Measurements from ENCODE around the gene CHRNA4. TPM values are rescaled to one million over a fixed set of nuclear protein-coding genes. Genes with fewer than 3 reads are reported as not detected.

Gene CHRNA4
- total and polyA plus RNA-seq, 4 donors = not detected

- WGBS, 2 donors = 66 to 72% methylated on average over 19 of the region's 19 CpGs
Measured at GRCh38 chr20:63333241-63333836, 27.8 kb downstream of the CHRNA4 start.

GRCh38 chr20:63332488-63333240 lies 28.5 kb downstream of the CHRNA4 start:
- H3K9me3 ChIP-seq (ENCODE audit: control insufficient read depth, low read length) = peaks cover 7% of the 10 kb centered on the region
- no peak overlapping the region for H3K4me3 ChIP-seq (ENCODE audit: low read length in 2 of 2)
- no peaks in the 10 kb centered on the region for H3K36me3 ChIP-seq (ENCODE audit: control insufficient read depth in 1 of 2, insufficient read depth in 2 of 2, low read length in 1 of 2)
- DNase-seq = no peak
- intact Hi-C loops (cut with DNase I) = no loop called here
- no peak for ATAC-seq (ENCODE audit: low FRiP score)
- peaks cover 0 to 3% of the 10 kb centered on the region in 2 donors for H3K27me3 ChIP-seq (ENCODE audit: control insufficient read depth in 1 of 2, insufficient read depth in 2 of 2, low read length in 1 of 2)
- no peak overlapping the region for H3K27ac ChIP-seq (ENCODE audit: low read depth in 1 of 2, low read length in 2 of 2)
- WGBS, 2 donors = 71 to 79% methylated on average over 22 of the region's 22 CpGs
- H3K4me1 ChIP-seq (ENCODE audit: control insufficient read depth in 1 of 2, insufficient read depth in 2 of 2, low read length in 2 of 2) = no peaks in the 10 kb centered on the region

More at GRCh38 chr20:63333241-63333836, 27.8 kb downstream of the CHRNA4 start:
- Histone ChIP-seq H3K36me3 (ENCODE audit: control insufficient read depth in 1 of 2, insufficient read depth in 2 of 2, low read length in 1 of 2) (no peaks in the 10 kb centered on the region), H3K4me1 (ENCODE audit: control insufficient read depth in 1 of 2, insufficient read depth in 2 of 2, low read length in 2 of 2) (no peaks in the 10 kb centered on the region), H3K9me3 (ENCODE audit: control insufficient read depth, low read length) (peaks cover 7% of the 10 kb centered on the region), H3K4me3 (ENCODE audit: low read length in 2 of 2) (no peak overlapping the region), H3K27me3 (ENCODE audit: control insufficient read depth in 1 of 2, insufficient read depth in 2 of 2, low read length in 1 of 2) (peaks cover 0 to 3% of the 10 kb centered on the region in 2 donors), H3K27ac (ENCODE audit: low read depth in 1 of 2, low read length in 2 of 2) (no peak overlapping the region)
- intact Hi-C loops (cut with DNase I) = no loop called here
- ATAC-seq (ENCODE audit: low FRiP score) = no peak
- no peak for DNase-seq

GRCh38 chr20:63331741-63332400 lies 29.3 kb downstream of the CHRNA4 start:
- 92 to 93% methylated on average over 8 of the region's 8 CpGs for WGBS, 2 donors
- Histone ChIP-seq H3K4me3 (ENCODE audit: low read length in 2 of 2) (no peak overlapping the region), H3K27ac (ENCODE audit: low read depth in 1 of 2, low read length in 2 of 2) (no peak overlapping the region), H3K4me1 (ENCODE audit: control insufficient read depth in 1 of 2, insufficient read depth in 2 of 2, low read length in 2 of 2) (no peaks in the 10 kb centered on the region), H3K9me3 (ENCODE audit: control insufficient read depth, low read length) (peaks cover 7% of the 10 kb centered on the region), H3K36me3 (ENCODE audit: control insufficient read depth in 1 of 2, insufficient read depth in 2 of 2, low read length in 1 of 2) (no peaks in the 10 kb centered on the region), H3K27me3 (ENCODE audit: control insufficient read depth in 1 of 2, insufficient read depth in 2 of 2, low read length in 1 of 2) (peaks cover 0 to 3% of the 10 kb centered on the region in 2 donors)
- DNase-seq (no peak), ATAC-seq (ENCODE audit: low FRiP score) (no peak)
- intact Hi-C loops (cut with DNase I) = no loop called here

GRCh38 chr20:63330940-63331339 lies 30.2 kb downstream of the CHRNA4 start:
- intact Hi-C loops (cut with DNase I) = no loop called here
- Histone ChIP-seq H3K9me3 (ENCODE audit: control insufficient read depth, low read length) (peaks cover 7% of the 10 kb centered on the region), H3K36me3 (ENCODE audit: control insufficient read depth in 1 of 2, insufficient read depth in 2 of 2, low read length in 1 of 2) (no peaks in the 10 kb centered on the region), H3K27ac (ENCODE audit: low read depth in 1 of 2, low read length in 2 of 2) (no peak overlapping the region), H3K4me3 (ENCODE audit: low read length in 2 of 2) (no peak overlapping the region), H3K27me3 (ENCODE audit: control insufficient read depth in 1 of 2, insufficient read depth in 2 of 2, low read length in 1 of 2) (peaks cover 0 to 3% of the 10 kb centered on the region in 2 donors), H3K4me1 (ENCODE audit: control insufficient read depth in 1 of 2, insufficient read depth in 2 of 2, low read length in 2 of 2) (no peaks in the 10 kb centered on the region)
- DNase-seq (no peak), ATAC-seq (ENCODE audit: low FRiP score) (no peak)
- 57 to 58% methylated on average over 12 to 13 of the region's 13 CpGs for WGBS, 2 donors

GRCh38 chr20:63330084-63330760 lies 30.9 kb downstream of the CHRNA4 start:
- H3K36me3 ChIP-seq (ENCODE audit: control insufficient read depth in 1 of 2, insufficient read depth in 2 of 2, low read length in 1 of 2) = no peaks in the 10 kb centered on the region
- H3K27ac ChIP-seq (ENCODE audit: low read depth in 1 of 2, low read length in 2 of 2) = no peak overlapping the region
- H3K27me3 ChIP-seq (ENCODE audit: control insufficient read depth in 1 of 2, insufficient read depth in 2 of 2, low read length in 1 of 2) = peaks cover 0 to 3% of the 10 kb centered on the region in 2 donors
- no peak overlapping the region for H3K4me3 ChIP-seq (ENCODE audit: low read length in 2 of 2)
- no peak for ATAC-seq (ENCODE audit: low FRiP score)
- WGBS, 2 donors = 81% methylated on average over 19 to 20 of the region's 20 CpGs
- no peaks in the 10 kb centered on the region for H3K4me1 ChIP-seq (ENCODE audit: control insufficient read depth in 1 of 2, insufficient read depth in 2 of 2, low read length in 2 of 2)
- DNase-seq = no peak
- H3K9me3 ChIP-seq (ENCODE audit: control insufficient read depth, low read length) = peaks cover 7% of the 10 kb centered on the region
- intact Hi-C loops (cut with DNase I) = no loop called here

GRCh38 chr20:63329331-63330083 lies 31.6 kb downstream of the CHRNA4 start:
- no peaks in the 10 kb centered on the region for H3K27me3 ChIP-seq (ENCODE audit: control insufficient read depth in 1 of 2, insufficient read depth in 2 of 2, low read length in 1 of 2)

GRCh38 chr20:63328718-63329275 lies 32.4 kb downstream of the CHRNA4 start:
- H3K4me3 ChIP-seq (ENCODE audit: low read length in 2 of 2) = no peak overlapping the region
- DNase-seq (no peak), ATAC-seq (ENCODE audit: low FRiP score) (no peak)
- WGBS, 2 donors = 44 to 51% methylated on average over 21 of the region's 21 CpGs
- no peaks in the 10 kb centered on the region for H3K27me3 ChIP-seq (ENCODE audit: control insufficient read depth in 1 of 2, insufficient read depth in 2 of 2, low read length in 1 of 2)
- H3K4me1 ChIP-seq (ENCODE audit: control insufficient read depth in 1 of 2, insufficient read depth in 2 of 2, low read length in 2 of 2) = no peaks in the 10 kb centered on the region
- no peaks in the 10 kb centered on the region for H3K36me3 ChIP-seq (ENCODE audit: control insufficient read depth in 1 of 2, insufficient read depth in 2 of 2, low read length in 1 of 2)
- no peak overlapping the region for H3K27ac ChIP-seq (ENCODE audit: low read depth in 1 of 2, low read length in 2 of 2)
- H3K9me3 ChIP-seq (ENCODE audit: control insufficient read depth, low read length) = peaks cover 6% of the 10 kb centered on the region
- intact Hi-C loops (cut with DNase I) = no loop called here

More at GRCh38 chr20:63329331-63330083, 31.6 kb downstream of the CHRNA4 start:
- ATAC-seq (ENCODE audit: low FRiP score) (no peak), DNase-seq (no peak)
- Histone ChIP-seq H3K4me3 (ENCODE audit: low read length in 2 of 2) (no peak overlapping the region), H3K4me1 (ENCODE audit: control insufficient read depth in 1 of 2, insufficient read depth in 2 of 2, low read length in 2 of 2) (no peaks in the 10 kb centered on the region), H3K36me3 (ENCODE audit: control insufficient read depth in 1 of 2, insufficient read depth in 2 of 2, low read length in 1 of 2) (no peaks in the 10 kb centered on the region), H3K9me3 (ENCODE audit: control insufficient read depth, low read length) (peaks cover 6% of the 10 kb centered on the region), H3K27ac (ENCODE audit: low read depth in 1 of 2, low read length in 2 of 2) (no peak overlapping the region)
- 78 to 79% methylated on average over 18 of the region's 18 CpGs for WGBS, 2 donors
- intact Hi-C loops (cut with DNase I) = no loop called here
